GM12892 (cell line): Measurements from ENCODE around the gene INPP4B.

Experiments
- POLR2A ChIP-seq: IDR thresholded peaks from 2 replicates; pipeline ENCODE4 v1.6.1; 2011; ENCODE audit warnings: low read depth, low read length, control low read depth
- TAF1 ChIP-seq: IDR thresholded peaks from 2 replicates; pipeline ENCODE4 v1.6.1; 2011; ENCODE audit warnings: low read depth, mild to moderate bottlenecking, control low read depth, low read length, borderline replicate concordance

GRCh38 chr4:142519342-142519741 lies 326.8 kb downstream of the INPP4B start:
- TF ChIP-seq POLR2A (no peak), TAF1 (no peak)
